GM12892 (cell line): ENCODE measurements around the gene KRT31.
"Not testable (repeated sequence)": the region's sequence is repeated elsewhere in the genome, so short reads cannot be mapped to it uniquely, and the experiment has no call there.

ENCODE experiments used
- DNase-seq: peaks from one replicate; pipeline ENCODE4 v3.0.0; 2011; ENCODE audit not compliant: insufficient read length
- FAIRE-seq: peaks from 2 replicates; lab custom pipeline; 2011; peaks lifted over from hg19 to GRCh38; lab: Jason Lieb, UNC
- POLR2A ChIP-seq: IDR thresholded peaks from 2 replicates; pipeline ENCODE4 v1.6.1; 2011; ENCODE audit warnings: low read depth, low read length, control low read depth
- POLR2AphosphoS5 ChIP-seq: IDR thresholded peaks from 2 replicates; pipeline ENCODE4 v1.6.1; 2011; ENCODE audit warnings: low read depth, low read length, control low read depth
- TAF1 ChIP-seq: IDR thresholded peaks from 2 replicates; pipeline ENCODE4 v1.6.1; 2011; ENCODE audit warnings: low read depth, mild to moderate bottlenecking, control low read depth, low read length, borderline replicate concordance

Gene KRT31

GRCh38 chr17:41395611-41396010 is 1.8 kb downstream of the KRT31 start:
- TF ChIP-seq TAF1: no peak
- no peak for TF ChIP-seq POLR2A
- TF ChIP-seq POLR2AphosphoS5: no peak
- FAIRE-seq (no peak), DNase-seq (no peak)

DNA sequence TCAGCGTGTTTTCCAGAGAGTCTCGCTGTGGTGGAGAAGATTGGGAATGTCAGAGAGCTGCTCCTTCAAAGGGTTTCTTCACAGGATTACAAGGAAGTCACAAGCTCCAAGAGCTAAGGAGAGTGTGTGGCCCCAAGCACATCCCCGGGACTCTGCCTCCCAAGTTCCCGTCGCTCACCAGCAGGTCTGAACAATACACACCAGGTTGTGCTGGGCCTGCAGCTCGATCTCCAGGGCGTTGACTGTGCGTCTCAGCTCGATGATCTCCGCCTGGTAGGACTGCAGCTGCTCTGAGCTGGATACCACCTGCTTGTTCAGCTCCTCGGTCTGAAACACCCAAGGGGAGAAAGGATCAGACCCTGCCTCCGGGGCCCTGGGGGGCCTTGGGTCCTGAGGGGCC is 2.4 kb downstream of the KRT31 start:
- not testable (repeated sequence) for DNase-seq, FAIRE-seq

- DNase-seq (no peak), FAIRE-seq (no peak)
- TF ChIP-seq POLR2A (no peak), POLR2AphosphoS5 (no peak), TAF1 (no peak)
Measured at GRCh38 chr17:41394254-41394996, 3.0 kb downstream of the KRT31 start.

GRCh38 chr17:41393826-41394225 is 3.6 kb downstream of the KRT31 start:
- no peak for FAIRE-seq
- TF ChIP-seq POLR2AphosphoS5 (no peak), TAF1 (no peak), POLR2A (no peak)

DNA sequence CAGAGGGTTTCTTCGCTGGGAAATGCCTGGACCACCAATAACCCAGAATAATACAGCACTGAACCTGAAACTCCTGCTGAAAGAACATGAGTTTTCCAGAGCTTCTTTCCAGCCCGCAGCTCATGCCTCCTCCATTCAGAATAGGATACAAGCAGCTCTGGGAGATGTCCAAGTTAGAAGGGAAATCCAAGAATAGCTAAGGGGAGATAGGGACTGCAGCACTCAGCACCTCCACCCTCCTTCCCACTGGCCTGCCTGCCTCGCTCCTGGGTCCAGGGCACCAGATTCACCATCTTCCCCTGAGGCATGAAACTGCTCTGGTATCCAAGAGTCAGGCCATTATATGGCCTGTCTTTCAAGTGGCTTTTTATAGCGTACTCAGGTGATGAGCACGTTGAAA is 4.1 kb downstream of the KRT31 start:
- FAIRE-seq (no peak), DNase-seq (no peak)
- no peak for TF ChIP-seq POLR2A
- no peak for TF ChIP-seq TAF1
- no peak for TF ChIP-seq POLR2AphosphoS5

More at GRCh38 chr17:41393826-41394225, 3.6 kb downstream of the KRT31 start:
- DNase-seq: no peak

DNA sequence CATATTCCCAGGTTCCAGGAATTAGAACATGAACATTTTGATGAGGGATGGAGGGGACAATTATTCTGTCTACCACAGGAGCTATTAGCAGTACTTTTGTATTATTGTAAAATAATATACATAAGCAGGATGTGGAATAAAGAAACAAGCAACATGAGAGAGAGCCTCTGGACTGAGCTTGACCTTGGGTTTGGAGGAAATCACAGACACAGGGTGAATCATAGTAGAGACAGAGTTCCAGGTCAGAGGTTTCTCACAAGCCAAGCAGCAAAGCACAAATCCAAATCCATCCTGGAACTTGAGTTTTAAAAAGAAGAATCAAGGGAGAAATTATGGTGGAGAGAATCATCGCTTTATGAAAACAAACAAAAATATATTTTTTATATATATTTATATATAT is 5.1 kb downstream of the KRT31 start:
- TF ChIP-seq POLR2A (no peak), TAF1 (no peak), POLR2AphosphoS5 (no peak)
- DNase-seq (no peak), FAIRE-seq (no peak)

- no peak for TF ChIP-seq POLR2AphosphoS5
- no peak for TF ChIP-seq POLR2A
- no peak for TF ChIP-seq TAF1
- FAIRE-seq: no peak
- no peak for DNase-seq
Measured at GRCh38 chr17:41391535-41391934, 5.9 kb downstream of the KRT31 start.

DNA sequence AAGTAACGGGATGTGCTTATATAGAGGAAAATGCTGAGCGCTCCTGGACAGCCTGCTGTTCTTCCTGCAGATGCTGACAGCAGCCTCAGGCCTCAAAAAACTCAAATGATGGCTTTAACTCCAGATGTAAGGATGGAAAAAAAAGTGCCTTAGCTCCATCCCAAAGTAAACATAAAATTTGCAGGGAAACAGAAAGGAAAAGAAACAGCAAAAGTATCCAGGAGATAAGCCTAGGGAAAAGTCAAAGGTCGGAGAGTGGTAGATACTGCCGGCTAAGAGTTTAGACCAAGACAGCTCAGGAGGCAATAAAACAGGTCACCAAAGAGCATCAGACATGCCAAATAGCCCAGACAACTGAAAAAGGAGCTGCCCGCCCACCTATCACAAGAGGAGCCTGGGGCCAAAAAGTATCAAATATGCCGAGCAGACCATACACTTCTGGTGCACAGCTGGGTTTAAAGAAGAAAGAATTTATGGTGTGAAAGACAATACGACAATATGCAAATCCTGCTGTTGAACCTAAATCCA is 6.9 kb downstream of the KRT31 start:
- DNase-seq: no peak
- no peak for FAIRE-seq
- TF ChIP-seq POLR2A: no peak
- no peak for TF ChIP-seq TAF1
- no peak for TF ChIP-seq POLR2AphosphoS5

GRCh38 chr17:41387670-41388069 is 9.7 kb downstream of the KRT31 start:
- DNase-seq (no peak), FAIRE-seq (no peak)
- TF ChIP-seq TAF1: no peak
- TF ChIP-seq POLR2A: no peak
- no peak for TF ChIP-seq POLR2AphosphoS5

GRCh38 chr17:41386227-41386626 is 11.2 kb downstream of the KRT31 start:
- DNase-seq (no peak), FAIRE-seq (no peak)
- TF ChIP-seq POLR2AphosphoS5 (no peak), POLR2A (no peak), TAF1 (no peak)

DNA sequence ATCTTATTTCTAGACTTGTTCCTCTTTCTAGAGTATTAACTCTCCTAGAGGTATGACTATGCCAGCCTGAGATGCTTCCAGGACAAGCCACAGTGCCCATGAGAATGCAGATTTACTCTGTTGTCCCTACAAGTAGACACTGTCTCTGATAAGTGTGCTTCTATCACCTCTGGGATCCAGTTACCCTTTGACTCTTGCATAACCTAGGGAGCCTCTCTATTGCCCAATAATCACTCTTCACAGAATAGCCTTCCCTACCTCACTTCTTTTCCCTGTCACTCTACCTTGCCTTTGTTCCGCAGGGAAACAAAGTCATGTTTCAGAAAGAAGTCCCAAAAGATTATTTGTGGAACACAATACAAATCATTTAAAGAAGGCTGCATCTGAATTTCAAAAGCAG is 13.7 kb downstream of the KRT31 start:
- DNase-seq: no peak
- no peak for TF ChIP-seq POLR2A
- no peak for TF ChIP-seq POLR2AphosphoS5
- no peak for TF ChIP-seq TAF1
- FAIRE-seq: no peak

DNA sequence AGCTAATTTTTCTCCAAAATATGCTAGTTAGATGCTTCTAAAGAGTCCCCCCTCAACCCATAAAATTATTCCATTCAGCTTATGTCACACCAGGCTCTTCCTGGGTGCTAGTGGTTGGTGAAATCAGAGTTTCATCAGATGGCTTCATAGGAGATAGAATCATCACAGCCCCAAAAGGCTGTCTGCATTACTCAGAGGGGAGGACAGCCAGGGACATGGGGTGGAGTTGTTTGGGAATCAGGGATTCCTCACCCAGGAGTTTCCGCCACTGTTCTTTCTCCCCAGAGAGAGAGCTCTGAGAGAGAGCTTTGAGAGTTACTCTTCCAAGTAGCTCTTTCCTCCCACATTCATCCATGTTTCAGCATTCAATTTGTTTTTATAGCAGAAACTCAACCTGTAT is 15.0 kb downstream of the KRT31 start:
- FAIRE-seq: no peak
- DNase-seq: no peak
- no peak for TF ChIP-seq POLR2AphosphoS5
- TF ChIP-seq TAF1: no peak

DNA sequence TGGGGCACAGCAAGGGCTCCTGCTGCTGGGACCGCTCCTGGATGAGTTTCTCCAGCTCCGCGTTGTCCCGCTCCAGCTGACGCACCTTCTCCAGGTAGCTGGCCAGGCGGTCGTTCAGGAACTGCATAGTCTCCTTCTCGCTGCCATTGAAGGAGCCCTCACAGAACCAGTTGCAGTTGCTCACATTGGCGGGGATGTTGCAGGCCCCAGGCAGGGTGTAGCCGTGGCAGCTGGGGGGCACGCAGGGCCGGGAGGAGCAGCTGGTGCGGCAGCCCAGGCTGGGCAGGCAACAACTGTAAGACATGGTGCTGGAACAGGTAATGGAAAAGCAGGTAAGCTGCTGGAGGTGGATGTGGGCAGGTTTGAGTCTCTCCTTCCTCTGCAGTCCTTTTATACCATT is 15.5 kb downstream of the KRT31 start, which contains the start of gene KRT34:
Gene KRT34 (minus strand): TSS at position 364 of the 400 bp plus-strand sequence. CDS start 60 bp downstream, at position 304.
- not testable (repeated sequence) for DNase-seq, FAIRE-seq

- FAIRE-seq, DNase-seq: not testable (repeated sequence)
Measured at GRCh38 chr17:41380091-41380490, 17.3 kb downstream of the KRT31 start.
